SK-N-SH (cell line): ENCODE measurements around the gene CFAP65. TPM values are rescaled to one million over a fixed set of nuclear protein-coding genes. Genes with fewer than 3 reads are reported as not detected.

Source experiments
- CTCF ChIA-PET: fragments of 300-600, 350-600 bp; formaldehyde crosslinking; extraction: SDS; loops from one replicate; lab custom pipeline; 2021; lab: Yijun Ruan, JAX
- POLR2A ChIA-PET: fragments of 350-600 bp; sonication (Branson Sonifier 250); formaldehyde crosslinking; extraction: SDS; loops from one replicate; lab custom pipeline; 2020; ENCODE audit warnings: antibody characterized with exemption, inconsistent platforms; lab: Yijun Ruan, JAX
- DNase-seq: peaks from one replicate; pipeline ENCODE4 v3.0.0; 2012
- H2AFZ ChIP-seq: fragments of 200-600 bp; sonication (generic); 2 replicates; pipeline ENCODE4 v1.8.1; 2016; ENCODE audit warnings: antibody characterized with exemption, mild to moderate bottlenecking, low read depth
- H3F3A ChIP-seq: fragments of 200-600 bp; sonication (generic); replicated peaks from 2 replicates; pipeline ENCODE3; 2016; ENCODE audit warnings: antibody characterized with exemption, mild to moderate bottlenecking; ENCODE audit not compliant: insufficient read depth
- H3K27ac ChIP-seq, 2 experiments: fragments of 200-500 bp in 1 of 2; fragments of 200-600 bp in 1 of 2; sonication (Bioruptor generic) in 1 of 2; sonication (generic), shearing (Covaris generic) in 1 of 2; 2 replicates each; pipeline versions ENCODE4 v1.5.1 to v1.6.1; 2014 to 2016; ENCODE audit warnings: low read depth in 2 of 2, inconsistent platforms in 1 of 2, low read length in 1 of 2, mild to moderate bottlenecking in 1 of 2, mixed read lengths in 1 of 2
- H3K27me3 ChIP-seq: fragments of 200-600 bp; sonication (generic), shearing (Covaris generic); 2 replicates; pipeline ENCODE4 v1.6.1; 2016; ENCODE audit warnings: mixed run types; ENCODE audit not compliant: insufficient read depth
- H3K36me3 ChIP-seq, 2 experiments: fragments of 200-500 bp in 1 of 2; fragments of 200-600 bp in 1 of 2; sonication (Bioruptor generic) in 1 of 2; sonication (generic) in 1 of 2; replicated peaks in 1 of 2; 2 replicates each; pipeline versions ENCODE3 to v1.5.1; 2014 to 2016; ENCODE audit warnings: low read length in 1 of 2, mild to moderate bottlenecking in 1 of 2; ENCODE audit not compliant: insufficient read depth in 2 of 2, control insufficient read depth in 1 of 2
- H3K4me1 ChIP-seq, 2 experiments: fragments of 200-500 bp in 1 of 2; fragments of 200-600 bp in 1 of 2; sonication (Bioruptor generic) in 1 of 2; sonication (generic), shearing (Covaris generic) in 1 of 2; 2 replicates each; pipeline versions ENCODE4 v1.5.1 to v1.6.1; 2014 to 2016; ENCODE audit warnings: low read depth in 1 of 2, low read length in 1 of 2, mixed run types in 1 of 2; ENCODE audit not compliant: insufficient read depth in 2 of 2, control insufficient read depth in 1 of 2
- H3K4me2 ChIP-seq: fragments of 200-600 bp; sonication (generic), shearing (Covaris generic); 2 replicates; pipeline ENCODE4 v1.6.1; 2017; ENCODE audit warnings: mixed run types
- H3K4me3 ChIP-seq, 2 experiments: fragments of 200-500 bp in 1 of 2; fragments of 200-600 bp in 1 of 2; sonication (Bioruptor generic) in 1 of 2; sonication (generic), shearing (Covaris generic) in 1 of 2; 2 replicates each; pipeline versions ENCODE4 v1.5.1 to v1.8.1; 2014 to 2016; ENCODE audit warnings: low read depth in 2 of 2, inconsistent platforms in 1 of 2, low read length in 1 of 2, mild to moderate bottlenecking in 1 of 2, mixed read lengths in 1 of 2, moderate library complexity in 1 of 2
- H3K79me2 ChIP-seq: fragments of 200-600 bp; sonication (generic); 2 replicates; pipeline ENCODE4 v1.8.1; 2017; ENCODE audit warnings: mild to moderate bottlenecking; ENCODE audit not compliant: insufficient read depth
- H3K9ac ChIP-seq: fragments of 200-600 bp; sonication (generic); 2 replicates; pipeline ENCODE4 v1.6.1; 2017; ENCODE audit warnings: mixed run types
- H3K9me2 ChIP-seq: fragments of 200-600 bp; sonication (generic); 2 replicates; pipeline ENCODE4 v1.6.1; 2017; ENCODE audit warnings: mixed run types
- H3K9me3 ChIP-seq: fragments of 200-600 bp; sonication (generic); 2 replicates; pipeline ENCODE4 v1.6.1; 2017; ENCODE audit warnings: mixed run types, mild to moderate bottlenecking, moderate library complexity
- H4K20me1 ChIP-seq: fragments of 200-600 bp; sonication (generic); 2 replicates; pipeline ENCODE4 v1.6.1; 2017; ENCODE audit warnings: mild to moderate bottlenecking, mixed run types; ENCODE audit not compliant: insufficient read depth
- EZH2phosphoT487 ChIP-seq: fragments of 200-600 bp; sonication (generic); IDR thresholded peaks from 2 replicates; pipeline ENCODE4 v1.6.1; 2017; ENCODE audit warnings: low read depth, mixed run types, mild to moderate bottlenecking, antibody characterized with exemption, moderate library complexity, borderline replicate concordance
- FOXM1 ChIP-seq: IDR thresholded peaks from 2 replicates; pipeline ENCODE4 v1.4.0; 2012; ENCODE audit warnings: low read depth, mild to moderate bottlenecking
- GATA2 ChIP-seq: sonication (generic); formaldehyde crosslinking; IDR thresholded peaks from 2 replicates; pipeline ENCODE4 v1.5.0; 2020; ENCODE audit warnings: mild to moderate bottlenecking, missing genetic modification reagents
- NFIC ChIP-seq: IDR thresholded peaks from 2 replicates; pipeline ENCODE4 v1.4.0; 2012; ENCODE audit warnings: borderline replicate concordance
- PBX3 ChIP-seq: IDR thresholded peaks from 2 replicates; pipeline ENCODE4; 2012
- RXRA ChIP-seq: IDR thresholded peaks from 2 replicates; pipeline ENCODE4 v1.4.0; 2012; ENCODE audit warnings: low read depth, mild to moderate bottlenecking, borderline replicate concordance
- SIN3A ChIP-seq: IDR thresholded peaks from 2 replicates; pipeline ENCODE4 v1.6.1; 2012; ENCODE audit warnings: low read depth, mild to moderate bottlenecking, low read length, moderate library complexity, borderline replicate concordance
- YY1 ChIP-seq: IDR thresholded peaks from 2 replicates; pipeline ENCODE4 v1.4.0; 2012; ENCODE audit warnings: low read depth, mild to moderate bottlenecking
- ZBTB33 ChIP-seq: IDR thresholded peaks from 2 replicates; pipeline ENCODE4 v1.4.0; 2012; ENCODE audit warnings: low read depth, borderline replicate concordance
- WGBS: methylation state at CpG from one replicate; pipeline ENCODE4 v1.1.6; 2017; ENCODE audit warnings: low lambda C conversion rate; 5-methylcytosine and 5-hydroxymethylcytosine counted together
- polyA plus RNA-seq, 3 experiments: library from polyadenylated mRNA; depleted of rRNA; stranded (reverse); fragments of >200 nt; gene quantifications; 2 replicates each; pipeline ENCODE4 v1.2.3, GENCODE V29; 2012

Gene CFAP65
- polyA plus RNA-seq, 1 of the 3 experiments (the other 2 are of a cell fraction): 0.95 TPM

- 61% methylated on average over 9 of the region's 9 CpGs for WGBS
- peaks cover 35% of the 10 kb centered on the region for H3K27me3 ChIP-seq
These were observed 15.0 kb upstream of the CFAP65 start for GRCh38 chr2:219056176-219056895.

More at GRCh38 chr2:219056176-219056895, 15.0 kb upstream of the CFAP65 start:
- no peaks in the 10 kb centered on the region for H3K9me2 ChIP-seq
- H3K4me2 ChIP-seq: no peak overlapping the region
- no peak overlapping the region for H3K27ac ChIP-seq
- no peaks in the 10 kb centered on the region for H3F3A ChIP-seq
- no peak overlapping the region for H2AFZ ChIP-seq
- TF ChIP-seq NFIC (no peak), RXRA (no peak), ZBTB33 (no peak), SIN3A (no peak), PBX3 (no peak), GATA2 (CRISPR knock-in tag) (no peak), EZH2phosphoT487 (no peak), FOXM1 (no peak), YY1 (no peak)
- H3K4me1 ChIP-seq: peaks cover 0 to 16% of the 10 kb centered on the region in 2 experiments; a peak in 1 of 4 replicates
- peaks cover 7% of the 10 kb centered on the region for H4K20me1 ChIP-seq
- ChIA-PET CTCF (interaction anchor here (0.6 to 15.5 kb wide), 13 partner anchors 9 to 179 kb away, joined by 3 to 205 read pairs (median 33); partner anchors contain the start of genes CFAP65 and NHEJ1), POLR2A (no interaction called here)
- H3K79me2 ChIP-seq: no peaks in the 10 kb centered on the region
- no peak for DNase-seq
- no peak overlapping the region for H3K4me3 ChIP-seq
- no peaks in the 10 kb centered on the region for H3K9me3 ChIP-seq
- H3K36me3 ChIP-seq: no peaks in the 10 kb centered on the region
- H3K9ac ChIP-seq: no peak overlapping the region
